WERI-Rb-1 (cell line): ENCODE results near the gene CYB5R3.
A peak's percentile ranks its signal among the peaks of the same experiment; 100 is the strongest.

Source experiments
- DNase-seq: peaks from one replicate; pipeline ENCODE4 v3.0.0-alpha.2; 2020
- H3K27ac ChIP-seq: fragments of 250-450 bp; sonication (Bioruptor Pico); 2 replicates; pipeline ENCODE4 v1.5.1; 2020; ENCODE audit warnings: mild to moderate bottlenecking, moderate library complexity
- H3K27me3 ChIP-seq: fragments of 250-450 bp; sonication (Bioruptor Pico); 2 replicates; pipeline ENCODE4 v1.5.1; 2021; ENCODE audit warnings: mild to moderate bottlenecking, low read depth, moderate library complexity; ENCODE audit not compliant: insufficient read depth, severe bottlenecking
- H3K36me3 ChIP-seq: fragments of 250-450 bp; sonication (Bioruptor Pico); 2 replicates; pipeline ENCODE4 v1.5.1; 2020; ENCODE audit warnings: mild to moderate bottlenecking, moderate library complexity
- H3K4me3 ChIP-seq: 2 replicates; pipeline ENCODE4 v1.5.1; 2011; ENCODE audit warnings: low read depth, mild to moderate bottlenecking, control low read depth, low read length
- H3K9me3 ChIP-seq: fragments of 250-450 bp; sonication (Bioruptor Pico); 2 replicates; pipeline ENCODE4 v1.5.1; 2021; ENCODE audit warnings: mild to moderate bottlenecking, moderate library complexity; ENCODE audit not compliant: severe bottlenecking
- CTCF ChIP-seq: IDR thresholded peaks from 2 replicates; pipeline ENCODE4 v1.5.1; 2011; ENCODE audit warnings: low read depth, mild to moderate bottlenecking, control low read depth, inconsistent platforms, low read length

The CYB5R3 gene

GRCh38 chr22:42693055-42693762 is 44.0 kb upstream of the CYB5R3 start:
- TF ChIP-seq CTCF = no peak
- H3K36me3 ChIP-seq = no peaks in the 10 kb centered on the region
- no peak overlapping the region for H3K4me3 ChIP-seq
- DNase-seq = no peak
- no peaks in the 10 kb centered on the region for H3K9me3 ChIP-seq
- no peaks in the 10 kb centered on the region for H3K27me3 ChIP-seq
- no peak overlapping the region for H3K27ac ChIP-seq

- no peak for DNase-seq
- Histone ChIP-seq H3K27me3 (no peaks in the 10 kb centered on the region), H3K4me3 (no peak overlapping the region), H3K36me3 (no peaks in the 10 kb centered on the region), H3K27ac (no peak overlapping the region), H3K9me3 (no peaks in the 10 kb centered on the region)
- TF ChIP-seq CTCF = peak; percentile 37; the same call in 1 of the 2 replicates
Measured at GRCh38 chr22:42692239-42693054, 43.3 kb upstream of the CYB5R3 start.

- Histone ChIP-seq H3K27ac (no peak overlapping the region), H3K36me3 (no peaks in the 10 kb centered on the region), H3K27me3 (no peaks in the 10 kb centered on the region), H3K4me3 (no peak overlapping the region), H3K9me3 (no peaks in the 10 kb centered on the region)
- no peak for TF ChIP-seq CTCF
- no peak for DNase-seq
Measured at GRCh38 chr22:42691440-42691839, 42.2 kb upstream of the CYB5R3 start.

- no peaks in the 10 kb centered on the region for H3K9me3 ChIP-seq
- H3K4me3 ChIP-seq = no peak overlapping the region
- no peak for TF ChIP-seq CTCF
- H3K27ac ChIP-seq = peak overlapping the region; percentile 8; the same call in 1 of the 2 replicates
- no peaks in the 10 kb centered on the region for H3K27me3 ChIP-seq
- peak; percentile 59 for DNase-seq
- no peaks in the 10 kb centered on the region for H3K36me3 ChIP-seq
Measured at GRCh38 chr22:42688241-42689211, 39.3 kb upstream of the CYB5R3 start.

- TF ChIP-seq CTCF = no peak
- Histone ChIP-seq H3K4me3 (no peak overlapping the region), H3K9me3 (no peaks in the 10 kb centered on the region), H3K27ac (no peak overlapping the region), H3K36me3 (no peaks in the 10 kb centered on the region), H3K27me3 (no peaks in the 10 kb centered on the region)
- no peak for DNase-seq
Measured at GRCh38 chr22:42686756-42687491, 37.7 kb upstream of the CYB5R3 start.
